GM19023 (cell line): Measurements from ENCODE around the gene BAIAP2L1.

Source experiments
- ATAC-seq: cut with Tn5 transposase; IDR thresholded peaks from one replicate; pipeline ENCODE4 v1.9.1; 2021; ENCODE audit warnings: mild to moderate bottlenecking, moderate library complexity; ENCODE audit not compliant: unreplicated experiment

BAIAP2L1 gene

GRCh38 chr7:98244871-98245270 lies 156.0 kb downstream of the BAIAP2L1 start:
- no peak for ATAC-seq

GRCh38 chr7:98242934-98243333 lies 158.0 kb downstream of the BAIAP2L1 start:
- no peak for ATAC-seq

GRCh38 chr7:98242342-98242741 lies 158.5 kb downstream of the BAIAP2L1 start:
- ATAC-seq, result no peak

GRCh38 chr7:98241674-98242241 lies 159.1 kb downstream of the BAIAP2L1 start:
- no peak for ATAC-seq
